ENCODE results near the gene PPP1R13B. TPM values are rescaled to one million over a fixed set of nuclear protein-coding genes. Genes with fewer than 3 reads are reported as not detected.
A peak's percentile ranks its signal among the peaks of the same experiment; 100 is the strongest.

PPP1R13B gene
- total RNA-seq, 4 donors from 2014 or later, result 19.9 to 25.2 (median 23.6) TPM

GRCh38 chr14:103712633-103713247 lies 134.6 kb downstream of the PPP1R13B start:
- 83% methylated on average over 10 of the region's 24 CpGs for WGBS
- DNase-seq (ENCODE audit: extremely low spot score), result no peak

GRCh38 chr14:103711516-103712431 lies 135.6 kb downstream of the PPP1R13B start:
- intact Hi-C loops (cut with DNase I), result no loop called here
- peaks cover 51 to 74% (median 64%) of the 10 kb centered on the region in 4 donors for H3K4me1 ChIP-seq
- no peak for DNase-seq (ENCODE audit: extremely low spot score)

More at GRCh38 chr14:103712633-103713247, 134.6 kb downstream of the PPP1R13B start:
- no peaks in the 10 kb centered on the region for H3K9me3 ChIP-seq
- intact Hi-C loops (cut with DNase I), result no loop called here
- H3K27ac ChIP-seq (replicated peaks in 1 of 4), result peak overlapping the region; percentile 23 to 72 (median 52)
- peaks cover 60 to 79% (median 72%) of the 10 kb centered on the region in 4 donors for H3K4me1 ChIP-seq
- H3K4me3 ChIP-seq, result no peak overlapping the region
- no peaks in the 10 kb centered on the region for H3K27me3 ChIP-seq
- H3K36me3 ChIP-seq, result peaks cover 0 to 8% (median 1%) of the 10 kb centered on the region in 4 donors
- no peak for TF ChIP-seq POLR2A (IDR thresholded peaks at IDR 0.05; ENCODE audit: low read depth)
- no peak for TF ChIP-seq CTCF (IDR thresholded peaks at IDR 0.05)
- no peak for TF ChIP-seq POLR2AphosphoS5 (IDR thresholded peaks at IDR 0.05)
- TF ChIP-seq EP300 (IDR thresholded peaks at IDR 0.05), result no peak

GRCh38 chr14:103710771-103711377 lies 136.5 kb downstream of the PPP1R13B start:
- intact Hi-C loops (cut with DNase I), result no loop called here

More at GRCh38 chr14:103711516-103712431, 135.6 kb downstream of the PPP1R13B start:
- no peaks in the 10 kb centered on the region for H3K27me3 ChIP-seq
- no peak overlapping the region for H3K4me3 ChIP-seq
- peaks cover 0 to 12% (median 10%) of the 10 kb centered on the region in 4 donors for H3K36me3 ChIP-seq
- 76% methylated on average over 13 of the region's 27 CpGs for WGBS
- peak overlapping the region; percentile 23 to 72 (median 52) for H3K27ac ChIP-seq (replicated peaks in 1 of 4)
- H3K9me3 ChIP-seq, result no peaks in the 10 kb centered on the region
- TF ChIP-seq POLR2A (IDR thresholded peaks at IDR 0.05; ENCODE audit: low read depth), result no peak
- TF ChIP-seq POLR2AphosphoS5 (IDR thresholded peaks at IDR 0.05), result peak in 1 of 2 donors; percentile 20

GRCh38 chr14:103709814-103710213 lies 137.6 kb downstream of the PPP1R13B start:
- intact Hi-C loops (cut with DNase I), result no loop called here
- Histone ChIP-seq H3K9me3 (no peaks in the 10 kb centered on the region), H3K4me1 (peaks cover 54 to 77% (median 68%) of the 10 kb centered on the region in 4 donors), H3K4me3 (no peak overlapping the region), H3K36me3 (peaks cover 0 to 30% (median 23%) of the 10 kb centered on the region in 4 donors), H3K27me3 (no peaks in the 10 kb centered on the region), H3K27ac (replicated peaks in 1 of 4) (no peak overlapping the region)
- no peak for DNase-seq (ENCODE audit: extremely low spot score)
- TF ChIP-seq POLR2AphosphoS5 (IDR thresholded peaks at IDR 0.05) (no peak), EP300 (IDR thresholded peaks at IDR 0.05) (no peak), POLR2A (IDR thresholded peaks at IDR 0.05; ENCODE audit: low read depth) (no peak), CTCF (IDR thresholded peaks at IDR 0.05) (no peak)
- 89% methylated on average over 13 of the region's 15 CpGs for WGBS

More at GRCh38 chr14:103710771-103711377, 136.5 kb downstream of the PPP1R13B start:
- Histone ChIP-seq H3K36me3 (peaks cover 0 to 20% (median 17%) of the 10 kb centered on the region in 4 donors), H3K4me3 (no peak overlapping the region), H3K27me3 (no peaks in the 10 kb centered on the region), H3K9me3 (no peaks in the 10 kb centered on the region), H3K4me1 (peaks cover 53 to 75% (median 65%) of the 10 kb centered on the region in 4 donors), H3K27ac (replicated peaks in 1 of 4) (peak overlapping the region in 2 of 4 donors; percentile 23 to 72)
- 84% methylated on average over 9 of the region's 9 CpGs for WGBS
- no peak for DNase-seq (ENCODE audit: extremely low spot score)
- no peak for TF ChIP-seq POLR2AphosphoS5 (IDR thresholded peaks at IDR 0.05)
- no peak for TF ChIP-seq CTCF (IDR thresholded peaks at IDR 0.05)
- no peak for TF ChIP-seq POLR2A (IDR thresholded peaks at IDR 0.05; ENCODE audit: low read depth)
- no peak for TF ChIP-seq EP300 (IDR thresholded peaks at IDR 0.05)
